ENCODE data around the gene CYP8B1. TPM values are rescaled to one million over a fixed set of nuclear protein-coding genes. Genes with fewer than 3 reads are reported as not detected.
A peak's percentile ranks its signal among the peaks of the same experiment; 100 is the strongest.

CYP8B1 gene
- total RNA-seq, 1 donor from 2014 or later = not detected

GRCh38 chr3:42871592-42872196 lies 4.0 kb downstream of the CYP8B1 start:
- no peak overlapping the region for H3K4me3 Mint-ChIP-seq
- no peaks in the 10 kb centered on the region for H3K36me3 Mint-ChIP-seq (ENCODE audit: low read depth)
- TF ChIP-seq CTCF (conservative IDR thresholded peaks at IDR 0.05) = no peak
- H3K27ac Mint-ChIP-seq (ENCODE audit: unreplicated experiment) = no peak overlapping the region
- peaks cover 25% of the 10 kb centered on the region for H3K27me3 Mint-ChIP-seq (ENCODE audit: low read depth)
- H3K9me3 Mint-ChIP-seq = no peaks in the 10 kb centered on the region
- no peak for DNase-seq (ENCODE audit: low read depth, low spot score)
- no peaks in the 10 kb centered on the region for H3K4me1 Mint-ChIP-seq

- Mint-ChIP-seq H3K36me3 (ENCODE audit: low read depth) (no peaks in the 10 kb centered on the region), H3K27ac (ENCODE audit: unreplicated experiment) (no peak overlapping the region), H3K9me3 (no peaks in the 10 kb centered on the region), H3K4me1 (no peaks in the 10 kb centered on the region), H3K4me3 (no peak overlapping the region), H3K27me3 (ENCODE audit: low read depth) (peaks cover 15% of the 10 kb centered on the region)
- DNase-seq (ENCODE audit: low read depth, low spot score) = no peak
- no peak for TF ChIP-seq CTCF (conservative IDR thresholded peaks at IDR 0.05)
Measured at GRCh38 chr3:42868841-42869240, 6.8 kb downstream of the CYP8B1 start.

GRCh38 chr3:42867138-42867537 lies 8.5 kb downstream of the CYP8B1 start:
- Mint-ChIP-seq H3K9me3 (no peaks in the 10 kb centered on the region), H3K27me3 (ENCODE audit: low read depth) (peaks cover 10% of the 10 kb centered on the region), H3K4me3 (no peak overlapping the region), H3K27ac (ENCODE audit: unreplicated experiment) (no peak overlapping the region), H3K36me3 (ENCODE audit: low read depth) (no peaks in the 10 kb centered on the region), H3K4me1 (no peaks in the 10 kb centered on the region)
- no peak for TF ChIP-seq CTCF (conservative IDR thresholded peaks at IDR 0.05)
- DNase-seq (ENCODE audit: low read depth, low spot score) = no peak

GRCh38 chr3:42865256-42865655 lies 10.4 kb downstream of the CYP8B1 start:
- peaks cover 28% of the 10 kb centered on the region for H3K27me3 Mint-ChIP-seq (ENCODE audit: low read depth)
- H3K9me3 Mint-ChIP-seq = peaks cover 6% of the 10 kb centered on the region
- no peak for TF ChIP-seq CTCF (conservative IDR thresholded peaks at IDR 0.05)
- H3K4me3 Mint-ChIP-seq = no peak overlapping the region
- H3K27ac Mint-ChIP-seq (ENCODE audit: unreplicated experiment) = no peak overlapping the region
- no peaks in the 10 kb centered on the region for H3K4me1 Mint-ChIP-seq
- no peaks in the 10 kb centered on the region for H3K36me3 Mint-ChIP-seq (ENCODE audit: low read depth)
- DNase-seq (ENCODE audit: low read depth, low spot score) = no peak

- H3K4me1 Mint-ChIP-seq = no peaks in the 10 kb centered on the region
- peaks cover 2% of the 10 kb centered on the region for H3K36me3 Mint-ChIP-seq (ENCODE audit: low read depth)
- peaks cover 10% of the 10 kb centered on the region for H3K9me3 Mint-ChIP-seq
- no peak for TF ChIP-seq CTCF (conservative IDR thresholded peaks at IDR 0.05)
- no peak overlapping the region for H3K4me3 Mint-ChIP-seq
- peak overlapping the region; percentile 24 for H3K27ac Mint-ChIP-seq (ENCODE audit: unreplicated experiment)
- peaks cover 31% of the 10 kb centered on the region for H3K27me3 Mint-ChIP-seq (ENCODE audit: low read depth)
- DNase-seq (ENCODE audit: low read depth, low spot score) = no peak
Measured at GRCh38 chr3:42864321-42864950, 11.2 kb downstream of the CYP8B1 start.
